ENCODE data around the gene CDKAL1. TPM values are rescaled to one million over a fixed set of nuclear protein-coding genes. Genes with fewer than 3 reads are reported as not detected.
A peak's percentile ranks its signal among the peaks of the same experiment; 100 is the strongest.
"Not testable (repeated sequence)": the region's sequence is repeated elsewhere in the genome, so short reads cannot be mapped to it uniquely, and the experiment has no call there.

The CDKAL1 gene
- total RNA-seq, 2 donors from 2014 or later = 12.1 to 19.0 TPM

DNA sequence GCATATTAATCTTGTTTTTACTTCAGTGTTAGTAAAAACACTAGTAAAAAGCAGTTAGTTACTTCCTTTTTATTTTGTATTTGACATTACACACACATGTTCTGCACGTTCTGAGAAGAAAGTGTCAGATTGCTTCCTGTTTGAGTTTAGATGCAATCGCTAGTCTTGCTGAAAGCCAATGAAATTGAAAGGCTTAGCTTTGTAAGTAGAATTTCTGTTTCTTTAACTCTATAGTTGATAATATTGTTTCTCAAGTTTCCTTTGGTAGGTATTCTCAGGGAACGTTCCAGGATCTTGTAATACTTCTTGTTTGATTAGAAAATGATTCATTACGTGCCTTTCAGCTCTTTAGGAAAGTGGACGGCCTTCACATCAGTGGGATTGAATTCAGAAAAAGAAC, 55.0 kb downstream of the CDKAL1 start:
- DNase-seq (ENCODE audit: low spot score) = no peak
- H3K4me1 ChIP-seq (replicated peaks) = no peaks in the 10 kb centered on the region
- H3K36me3 ChIP-seq = no peaks in the 10 kb centered on the region
- peak; percentile 59 for TF ChIP-seq POLR2AphosphoS5 (IDR thresholded peaks at IDR 0.05)
- no peak for TF ChIP-seq POLR2A (IDR thresholded peaks at IDR 0.05)
- no peak overlapping the region for H3K4me3 ChIP-seq
- no peaks in the 10 kb centered on the region for H3K27me3 ChIP-seq (replicated peaks; ENCODE audit: insufficient read depth)
- WGBS = 17% methylated on average over 5 of the region's 5 CpGs
- H3K27ac ChIP-seq = no peak overlapping the region
- no peaks in the 10 kb centered on the region for H3K9me3 ChIP-seq
- intact Hi-C loops (cut with DNase I) = no loop called here

GRCh38 chr6:20590476-20590875, 56.2 kb downstream of the CDKAL1 start:
- H3K27ac ChIP-seq; H3K36me3 ChIP-seq; H3K27me3 ChIP-seq (replicated peaks; ENCODE audit: insufficient read depth); H3K4me3 ChIP-seq; H3K4me1 ChIP-seq (replicated peaks); H3K9me3 ChIP-seq; DNase-seq (ENCODE audit: low spot score); intact Hi-C loops (cut with DNase I): not testable (repeated sequence)
- 98% methylated on average over 3 of the region's 3 CpGs for WGBS

DNA sequence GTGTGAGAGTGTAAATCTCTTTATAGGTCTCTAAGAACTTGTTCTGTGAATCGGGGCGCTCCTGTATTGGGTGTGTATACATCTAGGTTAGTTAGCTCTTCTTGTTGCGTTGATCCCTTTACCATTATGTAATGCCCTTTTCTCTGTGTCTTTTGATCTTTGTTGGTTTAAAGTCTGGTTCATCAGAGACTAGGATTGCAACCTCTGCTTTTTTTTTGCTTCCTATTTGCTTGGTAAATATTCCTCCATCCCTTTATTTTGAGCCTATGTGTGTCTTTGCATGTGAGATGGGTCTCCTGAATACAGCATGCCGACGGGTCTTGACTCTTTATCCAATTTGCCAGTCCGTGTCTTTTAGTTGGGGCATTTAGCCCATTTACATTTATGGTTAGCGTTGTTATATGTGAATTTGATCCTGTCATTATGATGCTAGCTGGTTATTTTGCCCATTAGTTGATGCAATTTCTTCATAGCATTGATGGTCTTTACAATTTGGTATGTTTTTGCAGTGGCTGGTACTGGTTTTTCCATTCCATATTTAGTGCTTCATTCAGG, 60.1 kb downstream of the CDKAL1 start:
- H3K4me1 ChIP-seq (replicated peaks); H3K27ac ChIP-seq; H3K9me3 ChIP-seq; intact Hi-C loops (cut with DNase I); H3K36me3 ChIP-seq; DNase-seq (ENCODE audit: low spot score); H3K4me3 ChIP-seq; H3K27me3 ChIP-seq (replicated peaks; ENCODE audit: insufficient read depth): not testable (repeated sequence)
- 92% methylated on average over 7 of the region's 7 CpGs for whole genome bisulfite sequencing

DNA sequence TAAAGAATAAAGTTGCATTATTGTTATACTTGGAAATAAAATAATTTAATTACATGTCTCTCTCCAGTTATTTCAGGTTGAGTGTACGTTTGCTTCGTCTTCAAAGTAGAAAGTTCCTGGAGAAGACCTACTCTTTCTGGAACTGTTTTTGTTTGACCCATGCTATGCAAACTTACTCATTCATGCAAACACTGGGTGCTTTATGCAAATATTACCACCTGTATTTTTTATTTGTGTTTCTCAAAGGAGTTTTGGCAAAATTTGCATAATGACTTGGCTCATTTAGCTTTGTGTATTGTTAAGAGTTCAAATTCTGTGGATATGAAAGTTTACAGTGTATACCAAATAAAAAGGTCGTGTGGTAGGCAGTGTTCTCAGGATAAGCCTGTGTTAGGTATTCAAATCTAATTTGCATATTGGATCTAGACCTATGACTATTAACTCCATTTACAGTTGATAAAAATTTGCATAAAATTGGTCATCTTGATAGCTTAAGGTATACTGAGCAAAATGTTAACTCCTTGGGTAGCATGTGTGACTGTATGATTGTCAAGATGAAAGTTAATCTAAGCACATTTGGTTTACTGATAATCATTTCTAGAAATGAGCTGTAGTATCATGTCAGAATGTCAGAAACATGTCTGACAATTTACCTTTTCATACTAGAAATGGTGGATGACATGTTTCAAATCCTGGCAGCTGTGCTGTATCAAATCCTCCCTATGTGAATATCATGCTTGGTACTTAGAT, 65.2 kb downstream of the CDKAL1 start:
- Histone ChIP-seq H3K9me3 (no peaks in the 10 kb centered on the region), H3K4me1 (replicated peaks) (no peaks in the 10 kb centered on the region), H3K27me3 (replicated peaks; ENCODE audit: insufficient read depth) (no peaks in the 10 kb centered on the region), H3K27ac (no peak overlapping the region), H3K36me3 (no peaks in the 10 kb centered on the region), H3K4me3 (no peak overlapping the region)
- no peak for DNase-seq (ENCODE audit: low spot score)
- 48% methylated on average over 3 of the region's 3 CpGs for WGBS
- TF ChIP-seq POLR2A (IDR thresholded peaks at IDR 0.05) (no peak), POLR2AphosphoS5 (IDR thresholded peaks at IDR 0.05) (no peak)
- TF ChIP-seq, protein P1, sequence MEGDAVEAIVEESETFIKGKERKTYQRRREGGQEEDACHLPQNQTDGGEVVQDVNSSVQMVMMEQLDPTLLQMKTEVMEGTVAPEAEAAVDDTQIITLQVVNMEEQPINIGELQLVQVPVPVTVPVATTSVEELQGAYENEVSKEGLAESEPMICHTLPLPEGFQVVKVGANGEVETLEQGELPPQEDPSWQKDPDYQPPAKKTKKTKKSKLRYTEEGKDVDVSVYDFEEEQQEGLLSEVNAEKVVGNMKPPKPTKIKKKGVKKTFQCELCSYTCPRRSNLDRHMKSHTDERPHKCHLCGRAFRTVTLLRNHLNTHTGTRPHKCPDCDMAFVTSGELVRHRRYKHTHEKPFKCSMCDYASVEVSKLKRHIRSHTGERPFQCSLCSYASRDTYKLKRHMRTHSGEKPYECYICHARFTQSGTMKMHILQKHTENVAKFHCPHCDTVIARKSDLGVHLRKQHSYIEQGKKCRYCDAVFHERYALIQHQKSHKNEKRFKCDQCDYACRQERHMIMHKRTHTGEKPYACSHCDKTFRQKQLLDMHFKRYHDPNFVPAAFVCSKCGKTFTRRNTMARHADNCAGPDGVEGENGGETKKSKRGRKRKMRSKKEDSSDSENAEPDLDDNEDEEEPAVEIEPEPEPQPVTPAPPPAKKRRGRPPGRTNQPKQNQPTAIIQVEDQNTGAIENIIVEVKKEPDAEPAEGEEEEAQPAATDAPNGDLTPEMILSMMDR (IDR thresholded peaks at IDR 0.05) = no peak
- intact Hi-C loops (cut with DNase I) = no loop called here

GRCh38 chr6:20600831-20601230, 66.6 kb downstream of the CDKAL1 start:
- Histone ChIP-seq H3K27ac (no peak overlapping the region), H3K4me3 (no peak overlapping the region), H3K27me3 (replicated peaks; ENCODE audit: insufficient read depth) (no peaks in the 10 kb centered on the region), H3K36me3 (no peaks in the 10 kb centered on the region), H3K4me1 (replicated peaks) (no peaks in the 10 kb centered on the region), H3K9me3 (no peaks in the 10 kb centered on the region)
- TF ChIP-seq, protein P1 (IDR thresholded peaks at IDR 0.05) = no peak
- TF ChIP-seq POLR2A (IDR thresholded peaks at IDR 0.05) (no peak), POLR2AphosphoS5 (IDR thresholded peaks at IDR 0.05) (no peak)
- intact Hi-C loops (cut with DNase I) = no loop called here
- DNase-seq (ENCODE audit: low spot score) = no peak
- 80% methylated on average over 3 of the region's 3 CpGs for WGBS

DNA sequence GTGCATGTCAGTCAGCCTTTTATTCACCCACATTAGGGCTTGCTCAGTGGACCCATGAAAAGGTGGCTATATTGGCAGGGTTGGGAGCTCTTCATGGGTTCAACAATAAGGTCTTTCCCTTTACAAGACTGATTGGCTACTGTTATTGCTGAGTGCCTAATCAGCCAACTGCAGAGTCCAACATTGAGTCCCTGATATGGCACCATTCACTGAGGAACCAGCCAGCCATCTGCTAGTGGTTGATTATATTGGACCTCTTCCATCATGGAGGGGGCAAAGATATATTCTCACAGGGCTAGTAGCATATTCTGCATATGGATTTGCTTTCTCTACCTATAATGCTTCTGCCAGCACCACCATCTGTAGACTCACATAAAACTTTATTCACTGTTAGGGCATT, 69.9 kb downstream of the CDKAL1 start:
- Histone ChIP-seq H3K27me3 (replicated peaks; ENCODE audit: insufficient read depth) (no peaks in the 10 kb centered on the region), H3K9me3 (no peaks in the 10 kb centered on the region), H3K4me3 (no peak overlapping the region), H3K27ac (no peak overlapping the region), H3K4me1 (replicated peaks) (no peaks in the 10 kb centered on the region), H3K36me3 (no peaks in the 10 kb centered on the region)
- intact Hi-C loops (cut with DNase I) = no loop called here
- TF ChIP-seq POLR2AphosphoS5 (IDR thresholded peaks at IDR 0.05) (no peak), POLR2A (IDR thresholded peaks at IDR 0.05) (no peak)
- TF ChIP-seq, protein P1 (IDR thresholded peaks at IDR 0.05) = no peak
- DNase-seq (ENCODE audit: low spot score) = no peak

Data from prostate gland (tissue), 2 donors.